ENCODE data around the gene CCDC92.

CCDC92 gene

GRCh38 chr12:123937707-123938591, 34.7 kb downstream of the CCDC92 start:
- peak in 2 of 3 donors; percentile 26 to 45 for DNase-seq (ENCODE audit: low read depth in 2 of 3, low spot score in 1 of 3)

DNA sequence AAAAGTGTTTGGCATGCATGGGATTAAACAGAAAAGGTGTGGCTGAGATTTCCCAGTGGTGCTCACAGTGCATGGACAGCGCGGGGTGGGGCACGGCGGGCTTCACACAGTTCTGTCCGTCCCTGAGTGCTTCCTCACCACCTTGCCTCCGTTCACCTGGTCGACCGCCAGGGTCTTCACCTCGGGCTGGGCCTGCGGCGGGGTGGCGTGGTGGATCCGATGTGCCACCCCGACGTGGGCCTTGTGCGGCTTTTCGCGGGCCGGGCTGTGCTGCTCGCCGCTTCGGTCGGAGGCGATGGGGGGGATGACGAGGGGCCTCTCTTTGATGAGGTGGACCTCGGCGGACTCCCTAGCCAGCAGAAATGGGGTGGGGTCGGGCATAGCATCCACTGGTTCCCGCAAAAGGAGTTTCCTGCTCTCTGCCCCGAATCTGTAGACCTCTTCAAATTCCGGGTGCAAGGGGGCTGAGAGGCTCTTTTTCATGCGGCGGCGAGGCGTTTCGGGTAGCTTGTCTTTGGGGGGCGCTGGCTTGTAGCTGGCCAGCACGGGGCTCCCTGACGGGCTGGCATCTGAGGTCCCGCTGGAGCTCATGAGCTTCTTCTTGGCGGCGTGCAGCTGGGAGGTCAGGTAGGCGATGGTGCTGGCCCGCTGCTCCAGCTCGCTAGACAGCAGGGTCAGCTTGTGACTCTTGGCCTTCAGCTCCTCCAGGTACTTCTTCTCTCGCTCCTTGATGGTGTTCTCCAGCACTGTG, 35.5 kb downstream of the CCDC92 start:
- DNase-seq (ENCODE audit: low read depth in 2 of 3, low spot score in 1 of 3) = no peak

DNA sequence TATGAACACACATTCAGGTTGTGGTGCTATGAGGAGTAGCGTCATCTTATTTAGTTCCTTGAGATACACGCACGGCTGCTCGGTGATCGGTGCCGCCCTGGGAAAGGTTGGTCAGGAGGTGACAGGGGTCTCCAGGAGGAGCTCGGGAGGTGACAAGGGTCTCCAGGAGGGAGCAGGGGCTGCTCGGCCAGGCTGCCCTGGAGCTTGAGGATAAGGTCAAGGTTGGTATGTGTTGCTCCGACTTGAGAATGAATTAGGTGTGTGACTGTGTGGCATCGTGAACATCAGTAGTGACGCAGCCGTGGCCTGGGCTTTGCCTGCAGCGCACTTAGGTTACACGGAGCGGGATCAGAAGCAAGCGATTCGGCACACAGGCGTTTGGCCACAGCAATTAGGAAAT, 36.2 kb downstream of the CCDC92 start:
- no peak for DNase-seq (ENCODE audit: low read depth in 2 of 3, low spot score in 1 of 3)

- no peak for DNase-seq (ENCODE audit: low read depth in 2 of 3, low spot score in 1 of 3)
These were observed 36.7 kb downstream of the CCDC92 start for GRCh38 chr12:123935956-123936355.

- no peak for DNase-seq (ENCODE audit: low read depth in 2 of 3, low spot score in 1 of 3)
These were observed 37.8 kb downstream of the CCDC92 start for GRCh38 chr12:123934829-123935228.

GRCh38 chr12:123934016-123934620, 38.5 kb downstream of the CCDC92 start:
- DNase-seq (ENCODE audit: low read depth in 2 of 3, low spot score in 1 of 3) = no peak

DNA sequence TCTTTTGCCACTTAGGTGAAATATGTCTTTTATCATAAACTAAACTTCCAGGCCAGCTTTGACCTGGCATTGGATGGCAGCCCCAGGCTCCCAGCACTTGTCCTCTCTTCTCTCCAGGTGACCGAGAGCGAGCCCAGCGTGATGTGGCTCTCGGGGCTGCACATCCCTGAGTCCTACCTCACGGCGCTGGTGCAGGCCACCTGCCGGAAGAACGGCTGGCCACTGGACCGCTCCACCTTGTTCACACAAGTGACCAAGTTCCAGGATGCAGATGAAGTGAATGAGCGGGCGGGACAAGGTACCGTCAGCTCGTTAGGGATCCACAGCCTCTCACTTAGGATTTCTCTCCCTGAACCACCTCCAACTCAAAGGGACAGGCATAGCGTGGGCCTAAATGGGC, 39.4 kb downstream of the CCDC92 start:
- no peak for DNase-seq (ENCODE audit: low read depth in 2 of 3, low spot score in 1 of 3)

- peak in 1 of 3 donors; percentile 13 for DNase-seq (ENCODE audit: low read depth in 2 of 3, low spot score in 1 of 3)
These were observed 40.8 kb downstream of the CCDC92 start for GRCh38 chr12:123931686-123932321.

DNA sequence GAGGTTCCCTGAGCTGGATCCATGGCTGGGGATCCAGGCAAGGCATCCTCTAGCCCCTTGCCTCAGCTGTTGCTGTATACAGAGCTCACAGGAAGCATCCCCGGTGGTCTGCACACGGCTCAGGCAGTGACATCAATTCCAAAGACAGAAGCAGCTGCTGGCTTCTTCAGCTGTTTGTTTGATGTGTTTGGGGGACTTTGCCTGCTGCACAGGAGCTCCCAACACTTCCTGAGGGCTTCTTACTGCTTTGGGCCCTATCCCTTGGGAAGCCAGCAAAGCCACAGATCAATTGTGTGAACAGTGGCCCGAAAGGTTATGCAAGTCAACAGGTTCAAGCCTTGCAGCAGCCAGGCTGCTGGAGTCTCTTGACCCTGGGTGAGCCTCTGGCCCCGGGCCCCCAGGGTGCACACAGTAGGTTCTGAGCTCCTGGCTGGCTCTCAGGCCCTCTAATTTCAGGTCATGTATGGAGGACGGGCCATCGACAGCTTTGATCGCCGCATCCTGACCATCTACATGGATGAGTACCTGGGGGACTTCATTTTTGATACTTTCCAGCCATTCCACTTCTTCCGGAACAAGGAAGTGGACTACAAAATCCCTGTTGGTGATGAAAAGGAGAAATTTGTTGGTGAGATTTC, 42.6 kb downstream of the CCDC92 start:
- DNase-seq (ENCODE audit: low read depth in 2 of 3, low spot score in 1 of 3) = no peak

GRCh38 chr12:123928897-123929296, 43.7 kb downstream of the CCDC92 start:
- DNase-seq (ENCODE audit: low read depth in 2 of 3, low spot score in 1 of 3) = no peak

DNA sequence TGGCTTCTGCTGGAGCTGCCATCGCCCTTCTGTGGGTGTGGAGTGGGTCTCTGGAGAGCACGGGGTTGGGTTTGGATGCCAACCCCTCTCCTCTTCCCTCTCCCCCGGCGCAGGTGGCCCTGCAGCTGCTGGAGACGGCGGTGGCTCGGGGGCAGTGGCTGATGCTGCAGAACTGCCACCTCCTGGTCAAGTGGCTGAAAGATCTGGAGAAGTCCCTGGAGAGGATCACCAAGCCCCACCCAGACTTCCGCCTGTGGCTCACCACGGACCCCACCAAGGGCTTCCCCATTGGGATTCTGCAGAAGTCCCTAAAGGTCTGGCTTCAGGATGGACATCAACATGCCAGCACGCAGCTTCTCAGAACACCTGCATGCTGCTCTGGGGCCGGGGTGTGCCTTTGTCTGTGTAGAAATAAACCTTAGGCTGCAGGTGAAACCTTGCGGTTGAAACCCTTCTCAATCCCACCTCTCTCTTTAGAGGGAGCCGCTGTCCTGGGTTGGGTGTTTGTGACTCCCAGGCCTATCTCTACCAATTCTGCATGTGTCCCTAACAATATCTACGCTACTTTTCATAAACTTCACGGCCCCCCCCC, 44.3 kb downstream of the CCDC92 start:
- no peak for DNase-seq (ENCODE audit: low read depth in 2 of 3, low spot score in 1 of 3)

DNA sequence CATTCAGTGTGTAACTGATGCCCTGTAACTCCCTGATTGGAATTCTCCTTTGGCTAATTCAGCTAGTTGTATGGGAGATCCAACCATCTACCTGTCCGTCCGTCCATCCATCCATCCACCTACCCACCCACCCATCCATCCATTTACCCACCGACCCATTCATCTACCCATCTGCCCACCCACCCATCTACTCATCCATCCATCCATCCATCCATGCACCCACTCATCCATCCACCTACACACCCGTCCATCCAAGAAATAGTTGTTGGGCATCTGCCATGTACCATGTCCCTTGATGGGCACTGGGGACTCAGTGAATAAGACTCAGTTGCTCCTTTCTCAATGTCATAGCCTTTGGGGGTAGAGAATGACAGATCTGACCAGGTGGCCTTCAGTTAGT, 48.1 kb downstream of the CCDC92 start:
- DNase-seq (ENCODE audit: low read depth in 2 of 3, low spot score in 1 of 3) = no peak

DNA sequence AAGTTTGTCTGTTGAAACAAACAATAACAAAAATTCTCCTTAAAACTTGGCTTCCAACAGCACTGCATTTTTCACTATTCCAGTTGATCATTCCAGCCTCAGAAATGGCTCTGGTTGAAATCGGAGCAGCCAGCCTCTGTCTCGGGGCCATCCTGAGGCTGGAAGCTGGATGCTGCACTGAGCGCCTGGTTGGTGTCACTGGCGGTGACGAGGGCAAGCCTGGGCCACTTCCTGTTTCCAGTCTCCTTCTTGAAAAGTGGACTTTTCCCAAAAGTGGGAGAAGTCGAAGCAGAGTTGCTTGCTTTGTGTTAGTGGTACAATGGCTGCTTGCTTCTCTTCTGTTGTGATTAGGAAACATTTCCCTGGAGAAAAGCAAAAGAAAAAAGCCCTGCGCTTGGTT, 48.7 kb downstream of the CCDC92 start:
- no peak for DNase-seq (ENCODE audit: low read depth in 2 of 3, low spot score in 1 of 3)

DNA sequence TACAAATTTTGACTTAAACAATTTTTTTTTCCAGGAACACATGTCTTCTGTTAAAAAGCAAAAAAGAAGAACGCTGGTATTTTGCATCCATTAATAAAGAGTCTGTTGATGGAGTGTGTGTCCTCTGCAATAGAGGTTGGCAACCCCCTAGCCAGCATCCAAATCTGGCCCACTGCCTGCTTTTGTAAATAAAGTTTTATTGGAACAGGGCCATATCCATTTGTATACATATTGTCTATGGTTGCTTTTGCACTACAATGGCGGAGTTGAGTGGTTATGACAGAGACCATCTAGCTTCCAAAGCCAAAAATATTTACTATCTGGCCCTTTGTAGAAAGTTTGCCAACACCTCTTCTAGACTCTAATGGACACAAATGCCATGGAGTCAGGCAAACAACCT, 49.6 kb downstream of the CCDC92 start:
- DNase-seq (ENCODE audit: low read depth in 2 of 3, low spot score in 1 of 3) = no peak

DNA sequence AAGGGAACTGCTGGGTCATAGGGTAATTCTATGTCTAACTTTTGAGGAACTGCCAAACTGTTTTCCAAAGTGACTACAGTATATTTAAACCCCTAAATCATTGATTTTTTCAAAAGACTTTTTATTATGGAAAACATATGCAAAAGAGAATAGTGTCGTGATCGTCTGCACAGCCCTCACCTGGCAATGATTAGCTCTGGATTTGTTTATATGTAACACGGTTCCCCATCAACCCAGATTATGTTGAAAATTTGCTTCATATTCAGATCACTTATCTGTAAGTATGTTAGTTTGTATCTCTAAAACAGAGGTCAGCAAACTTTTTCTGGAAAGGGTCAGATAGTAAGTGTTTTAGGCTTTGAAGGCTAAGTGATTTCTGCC, 52.7 kb downstream of the CCDC92 start:
- no peak for DNase-seq (ENCODE audit: low read depth in 2 of 3, low spot score in 1 of 3)

- no peak for DNase-seq (ENCODE audit: low read depth in 2 of 3, low spot score in 1 of 3)
These were observed 55.2 kb downstream of the CCDC92 start for GRCh38 chr12:123917337-123917850.

DNA sequence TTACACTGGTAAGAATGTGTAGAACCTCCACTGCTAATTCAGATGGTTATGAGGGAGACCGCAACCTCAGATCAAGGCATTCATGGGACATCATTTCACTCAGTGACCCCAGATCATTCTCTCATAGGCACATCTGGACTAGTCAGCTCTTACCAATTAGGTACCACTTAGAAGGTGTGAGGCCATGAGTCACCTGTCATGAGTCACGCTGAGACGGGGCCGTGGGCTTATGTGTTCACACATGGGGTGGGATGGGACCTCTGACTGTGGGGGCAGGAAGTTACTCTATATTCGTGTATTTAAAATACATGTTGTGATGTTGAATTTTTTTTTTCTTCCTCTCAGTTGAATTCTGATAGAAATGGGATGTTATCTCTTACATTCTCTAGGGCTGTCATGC, 55.9 kb downstream of the CCDC92 start:
- peak; percentile 32 to 58 (median 39) for DNase-seq (ENCODE audit: low read depth in 2 of 3, low spot score in 1 of 3)

- no peak for DNase-seq (ENCODE audit: low read depth in 2 of 3, low spot score in 1 of 3)
These were observed 57.8 kb downstream of the CCDC92 start for GRCh38 chr12:123914726-123915333.

- DNase-seq (ENCODE audit: low read depth in 2 of 3, low spot score in 1 of 3) = no peak
These were observed 59.9 kb downstream of the CCDC92 start for GRCh38 chr12:123912415-123913380.
